TTC549 (cell line): Measurements from ENCODE around the gene ARPC5L.
"Not testable (repeated sequence)": the region's sequence is repeated elsewhere in the genome, so short reads cannot be mapped to it uniquely, and the experiment has no call there.

Experiments
- FAIRE-seq: peaks from 2 replicates; lab custom pipeline; 2012; peaks lifted over from hg19 to GRCh38; lab: Jason Lieb, UNC

ARPC5L gene

GRCh38 chr9:124841075-124841821 is 20.7 kb upstream of the ARPC5L start:
- no peak for FAIRE-seq

GRCh38 chr9:124843456-124844034 is 18.4 kb upstream of the ARPC5L start:
- no peak for FAIRE-seq

GRCh38 chr9:124844291-124844690 is 17.6 kb upstream of the ARPC5L start:
- FAIRE-seq: no peak

DNA sequence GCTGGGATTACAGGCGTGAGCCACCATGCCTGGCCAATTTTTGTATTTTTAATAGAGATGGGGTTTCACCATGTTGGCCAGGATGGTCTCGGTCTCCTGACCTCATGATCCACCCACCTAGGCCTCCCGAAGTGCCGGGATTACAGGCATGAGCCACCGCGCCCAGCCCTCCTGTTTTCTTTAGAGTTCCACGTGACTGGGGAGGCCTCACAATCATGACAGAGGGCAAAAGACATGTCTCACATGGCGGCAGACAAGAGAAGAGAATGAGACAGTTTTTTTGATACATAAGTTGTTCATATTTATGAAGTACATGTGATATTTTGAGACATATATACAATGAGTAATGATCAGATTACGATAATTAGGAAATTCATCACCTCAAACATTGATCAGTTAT is 15.5 kb upstream of the ARPC5L start:
- not testable (repeated sequence) for FAIRE-seq

DNA sequence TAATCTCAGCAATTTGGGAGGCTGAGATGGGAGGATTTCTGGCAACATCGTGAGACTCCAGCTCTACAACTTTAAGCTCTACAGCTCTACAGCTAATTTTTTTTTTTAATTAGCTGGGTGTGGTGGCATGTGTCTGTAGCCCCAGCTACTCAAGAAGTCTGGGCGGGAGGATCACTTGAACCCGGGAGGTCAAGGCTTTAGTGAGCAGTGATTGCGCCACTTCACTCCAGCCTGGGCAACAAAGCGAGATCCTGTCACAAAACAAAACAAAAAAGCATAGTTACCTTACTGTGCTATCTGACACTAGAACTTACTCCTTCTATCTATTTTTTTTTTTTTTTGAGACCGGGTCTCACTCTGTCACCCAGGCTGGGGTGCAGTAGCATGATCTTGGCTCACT is 15.0 kb upstream of the ARPC5L start:
- no peak for FAIRE-seq

GRCh38 chr9:124849801-124850200 is 12.1 kb upstream of the ARPC5L start:
- no peak for FAIRE-seq

GRCh38 chr9:124852121-124852828 is 9.7 kb upstream of the ARPC5L start:
- no peak for FAIRE-seq

- FAIRE-seq: no peak
Observed at GRCh38 chr9:124852829-124853531, 8.9 kb upstream of the ARPC5L start, which contains the start of gene WDR38. TSS of gene WDR38 (plus strand) at chr9:124853460. CDS start at chr9:124853532, 72 bp downstream.

DNA sequence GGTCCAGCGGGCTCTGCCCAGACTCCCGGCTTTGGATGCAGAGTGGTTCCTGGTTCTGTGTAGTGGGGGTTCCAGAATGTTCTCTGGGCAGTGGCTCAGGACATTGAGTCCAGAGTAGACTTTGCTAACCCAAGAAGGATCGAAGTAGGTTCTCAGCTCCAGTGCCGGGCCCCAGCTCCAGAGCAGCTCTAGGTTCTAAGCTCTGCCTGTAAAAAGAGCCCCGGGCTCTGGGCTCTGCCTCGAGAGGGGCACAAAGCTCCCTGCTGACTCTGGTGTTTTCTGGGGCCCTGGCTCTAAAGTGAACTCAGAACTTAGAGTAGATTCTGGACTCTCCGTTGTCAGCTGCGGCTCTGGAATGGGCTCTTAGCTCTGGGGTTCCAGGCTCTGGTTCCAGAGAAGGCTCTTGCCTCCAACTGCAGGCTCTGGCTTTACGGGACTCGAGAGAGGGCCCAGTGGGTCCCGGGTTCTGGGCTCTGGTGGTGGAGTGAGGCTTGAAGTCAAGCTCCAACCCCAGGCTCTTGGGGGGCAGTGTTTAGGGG is 8.3 kb upstream of the ARPC5L start:
- FAIRE-seq: no peak

- FAIRE-seq: no peak
Observed at GRCh38 chr9:124854161-124854560, 7.8 kb upstream of the ARPC5L start.

DNA sequence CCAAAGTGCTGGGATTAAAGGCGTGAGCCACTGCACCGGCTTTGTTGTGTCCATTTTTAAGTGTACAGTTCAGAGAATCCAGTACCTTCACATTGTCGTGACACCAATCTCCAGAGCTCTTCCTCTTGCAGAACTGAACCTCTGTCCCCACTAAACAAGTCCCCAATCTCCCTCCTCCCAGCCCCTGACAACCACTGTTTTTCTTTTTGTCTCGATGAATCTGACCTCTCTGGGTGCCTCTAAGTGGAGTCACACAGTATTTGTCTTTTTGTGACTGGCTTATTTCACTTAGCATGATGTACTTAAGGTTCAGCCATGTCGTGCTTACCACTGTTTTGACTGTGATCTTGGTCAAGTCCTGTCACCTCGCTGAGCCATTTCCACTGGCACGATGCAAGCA is 7.1 kb upstream of the ARPC5L start:
- FAIRE-seq: no peak

- no peak for FAIRE-seq
Observed at GRCh38 chr9:124855566-124855943, 6.4 kb upstream of the ARPC5L start.

- FAIRE-seq: no peak
Observed at GRCh38 chr9:124855944-124856765, 5.8 kb upstream of the ARPC5L start.

DNA sequence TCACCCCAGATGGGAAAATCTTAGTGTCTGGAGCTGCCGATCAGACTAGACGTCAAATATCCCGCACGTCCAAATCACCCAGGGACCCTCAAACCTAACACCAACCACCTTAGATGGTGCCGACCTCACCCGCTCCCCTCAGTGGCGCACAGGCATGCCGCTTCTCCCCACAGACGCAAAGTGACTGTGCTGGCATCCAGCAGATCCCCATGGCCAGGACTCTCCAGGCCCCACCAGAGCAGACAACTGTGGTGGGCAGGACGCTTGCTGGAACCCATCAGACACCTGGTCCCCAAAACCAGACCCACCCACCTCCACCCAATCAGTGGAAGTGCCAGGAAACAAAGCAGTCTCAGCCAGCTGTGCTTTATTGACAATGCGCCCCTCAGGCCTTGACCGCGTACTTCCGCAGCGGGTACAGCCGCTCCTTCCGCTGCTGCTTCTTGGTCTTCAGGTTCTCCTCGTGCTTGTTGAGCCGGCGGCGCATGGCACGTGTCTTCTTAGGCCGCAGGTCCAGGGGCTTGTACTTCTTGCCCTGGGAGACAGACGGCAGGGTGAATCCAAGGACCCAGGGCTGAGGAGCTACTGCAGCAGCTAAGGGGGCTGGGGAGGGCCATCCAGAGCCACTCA is 4.3 kb upstream of the ARPC5L start:
- FAIRE-seq: no peak

GRCh38 chr9:124858330-124859046 is 3.4 kb upstream of the ARPC5L start:
- no peak for FAIRE-seq

GRCh38 chr9:124859803-124860581 is 1.9 kb upstream of the ARPC5L start:
- FAIRE-seq: no peak

GRCh38 chr9:124860582-124861341 is 1.2 kb upstream of the ARPC5L start:
- FAIRE-seq: no peak

DNA sequence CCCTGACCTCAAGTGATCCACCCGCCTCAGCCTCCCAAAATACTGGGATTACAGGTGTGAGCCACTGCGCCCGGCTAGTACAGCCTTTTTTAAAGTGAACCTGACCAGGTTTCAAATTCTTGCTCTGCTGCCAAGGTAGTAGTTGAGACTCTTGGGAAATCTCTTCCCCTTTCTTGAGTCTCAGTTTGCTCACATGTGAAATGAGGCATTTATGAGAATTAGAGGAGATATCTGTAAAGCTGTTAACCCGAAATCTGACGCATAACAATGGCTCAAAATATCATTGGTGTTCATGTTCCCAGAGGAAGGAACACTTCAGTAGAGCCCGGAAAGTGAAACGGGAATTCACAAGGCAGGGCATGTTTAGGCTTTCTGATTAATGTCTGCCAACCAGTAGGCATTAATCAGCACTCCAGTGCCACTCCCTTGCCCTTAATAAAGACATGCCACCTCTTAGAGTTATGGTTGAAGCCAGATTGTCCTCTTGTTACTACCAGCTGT is 1.5 kb downstream of the ARPC5L start:
- FAIRE-seq: no peak
